Gastroesophageal sphincter (tissue), 4 donors: Measurements from ENCODE around the gene MITF. TPM values are rescaled to one million over a fixed set of nuclear protein-coding genes. Genes with fewer than 3 reads are reported as not detected.

Experiments used
- ATAC-seq: fragments of 150-250 bp; one replicate; pipeline ENCODE4 v1.9.1; 2016; ENCODE audit warnings: mild to moderate bottlenecking, moderate library complexity
- H3K27ac ChIP-seq, 4 donors: fragments of 200-600 bp; sonication (generic) in 3 of 4; 1 replicate in 3 of 4; 2 replicates in 1 of 4; pipeline ENCODE4 v1.5.1; 2016 to 2019
- H3K27me3 ChIP-seq: fragments of 200-600 bp; sonication (generic); one replicate; pipeline ENCODE4 v1.5.1; 2019
- H3K36me3 ChIP-seq, 2 donors: fragments of 200-600 bp; sonication (generic); one replicate each; pipeline ENCODE4 v1.5.1; 2019; ENCODE audit warnings: control low read depth in 1 of 2
- H3K4me1 ChIP-seq, 3 donors: fragments of 200-600 bp; sonication (generic); 1 replicate in 2 of 3; 2 replicates in 1 of 3; pipeline ENCODE4 v1.5.1; 2016 to 2019; ENCODE audit warnings: control low read depth in 2 of 3
- H3K4me3 ChIP-seq, 2 donors: fragments of 200-600 bp; sonication (generic); one replicate each; pipeline ENCODE4 v1.5.1; 2019; ENCODE audit warnings: mild to moderate bottlenecking in 1 of 2, moderate library complexity in 1 of 2
- H3K9me3 ChIP-seq, 3 donors: fragments of 200-600 bp; sonication (generic); one replicate each; pipeline ENCODE4 v1.5.1; 2017 to 2019; ENCODE audit warnings: control low read depth in 2 of 3
- EP300 ChIP-seq: sonication (generic); formaldehyde crosslinking; IDR thresholded peaks from one replicate; pipeline ENCODE4 v1.6.1; 2017; ENCODE audit warnings: antibody characterized with exemption, mild to moderate bottlenecking
- POLR2A ChIP-seq, 2 donors: fragments of 450-650 bp; IDR thresholded peaks; one replicate each; pipeline ENCODE4 v1.6.1; 2017; ENCODE audit warnings: antibody characterized with exemption in 2 of 2, mild to moderate bottlenecking in 2 of 2, moderate library complexity in 1 of 2
- POLR2AphosphoS5 ChIP-seq: sonication (generic); formaldehyde crosslinking; IDR thresholded peaks from one replicate; pipeline ENCODE4 v1.6.1; 2017; ENCODE audit warnings: antibody characterized with exemption
- whole genome bisulfite sequencing, 2 donors: methylation state at CpG; one replicate each; pipeline ENCODE4 v1.1.5; 2018; ENCODE audit warnings: low coverage in 1 of 2; 5-methylcytosine and 5-hydroxymethylcytosine counted together
- total RNA-seq, 4 donors: library from RNA; depleted of rRNA; stranded (reverse); fragments of >200 nt; gene quantifications; one replicate each; pipeline ENCODE4 v1.1.0, GENCODE V29; 2016
- TF ChIP-seq, protein P1 (sequence below), 4 experiments: fragments of 200-600 bp in 2 of 4; fragments of 450-650 bp in 2 of 4; sonication (generic) in 1 of 4; IDR thresholded peaks; one replicate each; pipeline ENCODE4 v1.5.1; 2017 to 2019; ENCODE audit warnings: antibody characterized with exemption in 4 of 4, mild to moderate bottlenecking in 2 of 4, moderate library complexity in 2 of 4

The MITF gene
- total RNA-seq, 4 donors from 2014 or later: 44.8 to 86.8 (median 77.9) TPM

DNA sequence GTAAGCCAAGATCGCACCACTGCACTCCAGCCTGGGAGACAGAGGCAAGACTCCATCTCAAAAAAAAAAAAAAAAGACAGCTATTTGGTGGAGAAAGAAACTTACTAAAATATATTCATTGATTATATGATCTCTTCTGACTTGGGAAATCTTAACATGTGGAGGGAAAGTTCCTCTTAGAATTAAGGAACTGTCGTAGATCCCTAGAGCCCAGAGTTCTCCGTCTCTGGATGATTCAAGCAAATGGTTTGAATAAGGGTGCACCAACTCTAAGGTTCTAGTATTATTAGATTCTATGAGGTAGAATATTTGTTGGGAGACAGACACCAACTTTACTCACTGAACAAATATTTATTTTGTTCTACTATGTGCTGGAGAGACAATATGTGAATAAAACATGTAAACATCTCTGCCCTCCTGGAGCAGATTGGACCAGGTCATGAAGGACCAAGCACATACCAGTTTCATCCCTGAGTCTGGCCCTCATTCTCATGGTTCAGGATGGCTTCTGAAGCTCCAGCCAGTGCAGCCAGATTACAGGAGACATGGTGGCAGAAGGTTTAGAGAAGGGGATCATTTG is 129.7 kb downstream of the MITF start:
- Histone ChIP-seq H3K4me1 (peaks cover 3 to 81% (median 12%) of the 10 kb centered on the region in 3 donors), H3K4me3 (no peak overlapping the region), H3K27me3 (no peaks in the 10 kb centered on the region), H3K9me3 (no peaks in the 10 kb centered on the region), H3K27ac (peak overlapping the region in 3 of 4 donors; percentile 19 to 80 (median 75)), H3K36me3 (no peaks in the 10 kb centered on the region)
- ATAC-seq: no peak
- WGBS, 2 donors: 93 to 100% methylated on average over 2 to 3 of the region's 3 CpGs
- TF ChIP-seq, protein P1, sequence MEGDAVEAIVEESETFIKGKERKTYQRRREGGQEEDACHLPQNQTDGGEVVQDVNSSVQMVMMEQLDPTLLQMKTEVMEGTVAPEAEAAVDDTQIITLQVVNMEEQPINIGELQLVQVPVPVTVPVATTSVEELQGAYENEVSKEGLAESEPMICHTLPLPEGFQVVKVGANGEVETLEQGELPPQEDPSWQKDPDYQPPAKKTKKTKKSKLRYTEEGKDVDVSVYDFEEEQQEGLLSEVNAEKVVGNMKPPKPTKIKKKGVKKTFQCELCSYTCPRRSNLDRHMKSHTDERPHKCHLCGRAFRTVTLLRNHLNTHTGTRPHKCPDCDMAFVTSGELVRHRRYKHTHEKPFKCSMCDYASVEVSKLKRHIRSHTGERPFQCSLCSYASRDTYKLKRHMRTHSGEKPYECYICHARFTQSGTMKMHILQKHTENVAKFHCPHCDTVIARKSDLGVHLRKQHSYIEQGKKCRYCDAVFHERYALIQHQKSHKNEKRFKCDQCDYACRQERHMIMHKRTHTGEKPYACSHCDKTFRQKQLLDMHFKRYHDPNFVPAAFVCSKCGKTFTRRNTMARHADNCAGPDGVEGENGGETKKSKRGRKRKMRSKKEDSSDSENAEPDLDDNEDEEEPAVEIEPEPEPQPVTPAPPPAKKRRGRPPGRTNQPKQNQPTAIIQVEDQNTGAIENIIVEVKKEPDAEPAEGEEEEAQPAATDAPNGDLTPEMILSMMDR (IDR thresholded peaks at IDR 0.05): no peak
- TF ChIP-seq POLR2AphosphoS5 (no peak), POLR2A (IDR thresholded peaks at IDR 0.05) (no peak), EP300 (no peak)

DNA sequence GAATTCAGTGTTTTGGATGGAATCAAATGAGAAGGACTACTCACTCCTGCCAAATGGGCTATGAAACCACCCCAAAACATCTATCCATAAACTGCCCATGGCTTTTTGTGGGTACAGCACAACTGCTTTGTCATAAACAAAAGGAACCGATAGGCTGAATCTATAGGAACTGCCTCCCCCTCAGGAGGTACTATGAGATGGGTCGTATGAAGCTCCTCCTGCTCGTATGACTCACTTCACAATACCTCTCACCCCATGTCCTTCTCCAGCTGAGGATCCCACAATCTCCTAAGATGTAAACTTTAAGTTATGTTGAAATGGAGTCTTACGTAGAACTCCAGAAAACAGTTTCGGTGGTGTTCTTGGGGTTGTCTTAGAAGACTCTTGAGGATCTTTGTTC is 130.4 kb downstream of the MITF start:
- Histone ChIP-seq H3K4me3 (no peak overlapping the region), H3K4me1 (peaks cover 3 to 78% (median 10%) of the 10 kb centered on the region in 3 donors), H3K27me3 (no peaks in the 10 kb centered on the region), H3K27ac (peak overlapping the region in 3 of 4 donors; percentile 19 to 80 (median 75)), H3K36me3 (no peaks in the 10 kb centered on the region), H3K9me3 (no peaks in the 10 kb centered on the region)
- 82 to 96% methylated on average over 3 to 5 of the region's 5 CpGs for WGBS, 2 donors
- TF ChIP-seq, protein P1 (IDR thresholded peaks at IDR 0.05): no peak
- TF ChIP-seq POLR2AphosphoS5 (no peak), POLR2A (IDR thresholded peaks at IDR 0.05) (no peak), EP300 (no peak)
- ATAC-seq: no peak

DNA sequence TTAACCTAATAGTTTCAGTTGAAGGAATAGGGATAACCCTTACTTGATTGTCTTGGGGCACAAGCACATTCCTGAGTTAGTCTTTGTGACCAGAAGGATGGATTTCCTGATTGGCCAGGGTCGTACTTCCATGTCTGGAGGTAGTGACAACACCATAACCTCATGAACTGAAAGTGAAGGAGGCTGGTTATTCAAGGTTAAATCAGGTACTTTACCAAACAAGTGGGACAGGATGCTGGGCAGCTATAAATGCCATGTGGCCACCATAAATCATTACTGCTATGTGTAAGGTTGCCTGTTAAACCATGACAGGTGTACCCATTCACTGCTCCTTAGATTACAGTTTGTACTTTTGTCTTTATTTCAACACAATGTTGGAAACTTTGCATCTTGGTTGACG is 132.0 kb downstream of the MITF start:
- 88% methylated on average over 1 of the region's 2 CpGs; no CpG with 5 or more reads in 1 of the 2 donors for WGBS, 2 donors
- H3K36me3 ChIP-seq: no peaks in the 10 kb centered on the region
- no peak for ATAC-seq
- H3K4me3 ChIP-seq: no peak overlapping the region
- H3K4me1 ChIP-seq: peaks cover 0 to 62% (median 10%) of the 10 kb centered on the region in 3 donors
- H3K9me3 ChIP-seq: no peaks in the 10 kb centered on the region
- no peaks in the 10 kb centered on the region for H3K27me3 ChIP-seq
- H3K27ac ChIP-seq: no peak overlapping the region
- no peak for TF ChIP-seq POLR2A (IDR thresholded peaks at IDR 0.05)
- TF ChIP-seq POLR2AphosphoS5: no peak
- TF ChIP-seq EP300: no peak
- TF ChIP-seq, protein P1 (IDR thresholded peaks at IDR 0.05): no peak

DNA sequence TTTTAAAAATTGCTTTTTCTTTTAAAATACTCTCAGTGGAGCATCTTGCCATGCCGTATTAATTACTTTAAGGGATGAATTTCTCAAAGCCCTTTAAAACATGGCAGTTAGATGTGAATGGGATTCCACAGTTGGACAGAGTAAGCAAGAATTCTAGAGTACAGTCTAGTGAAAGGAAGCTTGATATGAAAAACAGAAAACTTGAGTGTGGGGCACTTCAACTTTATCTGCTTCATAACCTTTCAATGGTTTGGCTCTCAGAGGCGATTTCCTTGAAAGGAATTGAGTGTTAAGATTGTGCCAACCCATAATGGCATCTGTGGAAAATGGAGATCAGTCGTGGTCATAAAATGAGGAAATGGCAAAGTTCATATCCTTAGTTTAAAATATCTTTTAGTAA is 132.6 kb downstream of the MITF start:
- Histone ChIP-seq H3K4me3 (no peak overlapping the region), H3K27ac (no peak overlapping the region), H3K9me3 (no peaks in the 10 kb centered on the region), H3K36me3 (no peaks in the 10 kb centered on the region), H3K4me1 (peaks cover 0 to 57% (median 9%) of the 10 kb centered on the region in 3 donors), H3K27me3 (no peaks in the 10 kb centered on the region)
- WGBS, 2 donors: 73 to 100% methylated on average over 1 to 3 of the region's 3 CpGs
- TF ChIP-seq, protein P1 (IDR thresholded peaks at IDR 0.05): no peak
- TF ChIP-seq POLR2A (IDR thresholded peaks at IDR 0.05) (no peak), EP300 (no peak), POLR2AphosphoS5 (no peak)
- ATAC-seq: no peak

DNA sequence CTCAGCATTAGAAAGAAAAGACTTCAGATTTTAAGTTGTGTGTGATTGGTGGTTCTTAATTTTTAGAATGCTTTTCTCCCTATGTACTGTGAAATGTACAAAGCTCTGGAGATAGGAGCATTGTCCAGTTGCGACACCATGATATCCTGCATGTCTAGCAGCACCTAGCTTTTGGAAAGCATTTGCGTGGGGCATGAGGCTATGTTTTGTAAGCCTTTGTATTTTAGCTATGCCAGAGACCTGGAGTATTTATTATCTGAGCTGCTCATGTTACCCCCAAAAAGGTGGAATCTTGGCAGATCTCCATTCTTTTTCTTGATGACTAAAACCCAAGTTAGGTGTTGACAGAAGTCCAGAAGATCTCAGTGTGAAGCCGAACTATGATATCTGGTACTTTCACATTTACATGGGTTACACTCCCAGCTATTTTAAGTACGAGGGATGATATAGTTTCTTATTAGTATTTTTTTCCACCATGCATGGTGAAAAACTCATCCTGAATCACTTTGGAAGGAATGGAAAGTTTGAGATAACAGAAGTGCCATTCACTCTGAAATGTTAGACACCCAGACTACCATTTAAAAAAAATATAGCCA is 133.6 kb downstream of the MITF start:
- Histone ChIP-seq H3K27me3 (no peaks in the 10 kb centered on the region), H3K27ac (peak overlapping the region; percentile 21 to 53 (median 41)), H3K4me1 (peaks cover 0 to 57% (median 7%) of the 10 kb centered on the region in 3 donors), H3K4me3 (no peak overlapping the region), H3K36me3 (no peaks in the 10 kb centered on the region), H3K9me3 (no peaks in the 10 kb centered on the region)
- TF ChIP-seq EP300 (no peak), POLR2A (IDR thresholded peaks at IDR 0.05) (no peak), POLR2AphosphoS5 (no peak)
- TF ChIP-seq, protein P1 (IDR thresholded peaks at IDR 0.05): no peak
- WGBS, 2 donors: 44 to 48% methylated on average over 4 of the region's 4 CpGs
- ATAC-seq: no peak
